C4-2B (cell line): ENCODE measurements around the gene RAB6A.
A peak's percentile ranks its signal among the peaks of the same experiment; 100 is the strongest.

Experiments used
- H3K27ac ChIP-seq: fragments of 450-650 bp; 2 replicates; pipeline ENCODE4 v1.5.1; 2017
- ZFX ChIP-seq: fragments of 450-650 bp; IDR thresholded peaks from 2 replicates; pipeline ENCODE4 v1.6.1; 2017
- TF ChIP-seq, protein P1 (sequence below): fragments of 450-650 bp; conservative IDR thresholded peaks from 2 replicates; pipeline ENCODE4 v1.5.1; 2017; ENCODE audit warnings: mild to moderate bottlenecking

Gene RAB6A

DNA sequence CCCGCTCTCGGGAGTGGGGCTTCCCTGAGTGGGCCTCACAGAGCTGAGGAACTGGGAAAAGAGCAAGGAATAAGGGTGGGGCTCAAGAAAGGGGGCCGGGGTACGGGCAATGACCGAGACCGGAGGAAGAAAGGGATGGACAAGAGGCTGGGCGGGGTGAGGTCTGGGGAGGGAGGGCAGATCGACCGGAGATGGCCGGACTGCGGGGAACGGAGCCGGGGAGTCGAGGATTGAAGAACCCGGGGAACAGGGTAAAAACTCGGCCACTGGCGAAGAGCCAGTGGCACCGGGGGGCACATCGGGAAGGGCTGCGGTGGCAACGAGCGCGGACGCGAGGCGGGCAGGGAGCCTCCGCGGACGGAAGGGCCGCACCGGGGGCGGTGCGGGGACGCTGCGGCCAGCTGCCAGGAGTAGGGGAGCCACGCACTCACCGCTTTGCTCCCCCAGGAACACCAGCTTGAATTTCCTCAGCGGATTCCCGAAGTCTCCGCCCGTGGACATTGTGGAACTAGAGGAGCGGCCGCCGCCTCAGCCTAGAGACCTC is 667 bp downstream of the RAB6A start:
- no peak; the same call in 1 of the 2 replicates for TF ChIP-seq ZFX
- TF ChIP-seq, protein P1, sequence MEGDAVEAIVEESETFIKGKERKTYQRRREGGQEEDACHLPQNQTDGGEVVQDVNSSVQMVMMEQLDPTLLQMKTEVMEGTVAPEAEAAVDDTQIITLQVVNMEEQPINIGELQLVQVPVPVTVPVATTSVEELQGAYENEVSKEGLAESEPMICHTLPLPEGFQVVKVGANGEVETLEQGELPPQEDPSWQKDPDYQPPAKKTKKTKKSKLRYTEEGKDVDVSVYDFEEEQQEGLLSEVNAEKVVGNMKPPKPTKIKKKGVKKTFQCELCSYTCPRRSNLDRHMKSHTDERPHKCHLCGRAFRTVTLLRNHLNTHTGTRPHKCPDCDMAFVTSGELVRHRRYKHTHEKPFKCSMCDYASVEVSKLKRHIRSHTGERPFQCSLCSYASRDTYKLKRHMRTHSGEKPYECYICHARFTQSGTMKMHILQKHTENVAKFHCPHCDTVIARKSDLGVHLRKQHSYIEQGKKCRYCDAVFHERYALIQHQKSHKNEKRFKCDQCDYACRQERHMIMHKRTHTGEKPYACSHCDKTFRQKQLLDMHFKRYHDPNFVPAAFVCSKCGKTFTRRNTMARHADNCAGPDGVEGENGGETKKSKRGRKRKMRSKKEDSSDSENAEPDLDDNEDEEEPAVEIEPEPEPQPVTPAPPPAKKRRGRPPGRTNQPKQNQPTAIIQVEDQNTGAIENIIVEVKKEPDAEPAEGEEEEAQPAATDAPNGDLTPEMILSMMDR, result no peak
- peak overlapping the region; percentile 86 for H3K27ac ChIP-seq

DNA sequence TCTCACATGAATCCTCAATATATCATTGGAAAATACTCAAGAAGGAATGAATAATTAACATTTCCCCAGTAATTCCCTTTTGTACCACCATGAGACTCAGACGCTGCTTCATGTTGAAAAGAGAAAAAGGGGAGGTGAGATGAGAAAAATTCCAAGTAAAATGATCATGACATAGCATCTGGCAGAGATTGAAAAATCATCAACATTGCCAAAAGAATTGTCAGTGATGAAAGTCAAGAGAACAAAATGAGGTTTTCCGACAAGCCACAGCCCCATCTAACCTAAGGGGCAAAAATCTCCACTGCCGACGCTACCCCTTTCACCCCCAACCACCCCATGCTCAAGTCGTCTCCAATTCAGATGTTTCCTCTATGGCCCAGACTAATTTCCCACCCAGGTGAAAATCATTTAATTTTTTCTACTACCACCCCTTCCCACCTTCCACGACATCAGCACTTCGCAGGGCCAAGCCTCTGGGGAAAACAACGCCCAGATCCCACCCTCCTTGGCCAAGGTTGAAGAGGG is 1.2 kb downstream of the RAB6A start:
- H3K27ac ChIP-seq, result peak overlapping the region; percentile 86
- TF ChIP-seq ZFX, result no peak
- TF ChIP-seq, protein P1, result no peak; the same call in 1 of the 2 replicates

DNA sequence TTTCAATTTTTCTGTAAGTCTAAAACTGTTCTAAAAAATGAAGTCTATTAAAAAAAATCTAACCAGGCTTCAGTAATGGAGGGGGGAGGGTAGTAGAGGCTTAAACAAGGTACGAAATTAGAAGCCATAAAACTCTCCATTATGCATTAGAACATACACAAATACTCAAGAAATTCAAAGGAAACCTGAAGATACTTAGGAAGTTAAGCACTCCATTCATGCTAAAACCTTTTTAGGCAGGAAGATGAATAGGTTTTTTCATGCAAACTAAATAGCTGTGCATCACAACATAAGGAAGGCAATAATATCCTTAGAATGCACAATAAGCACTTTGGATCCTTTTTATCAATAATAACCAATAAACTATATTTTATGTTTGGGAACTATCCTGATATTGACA is 2.4 kb downstream of the RAB6A start:
- no peak overlapping the region for H3K27ac ChIP-seq
- TF ChIP-seq, protein P1, result no peak
- no peak for TF ChIP-seq ZFX

DNA sequence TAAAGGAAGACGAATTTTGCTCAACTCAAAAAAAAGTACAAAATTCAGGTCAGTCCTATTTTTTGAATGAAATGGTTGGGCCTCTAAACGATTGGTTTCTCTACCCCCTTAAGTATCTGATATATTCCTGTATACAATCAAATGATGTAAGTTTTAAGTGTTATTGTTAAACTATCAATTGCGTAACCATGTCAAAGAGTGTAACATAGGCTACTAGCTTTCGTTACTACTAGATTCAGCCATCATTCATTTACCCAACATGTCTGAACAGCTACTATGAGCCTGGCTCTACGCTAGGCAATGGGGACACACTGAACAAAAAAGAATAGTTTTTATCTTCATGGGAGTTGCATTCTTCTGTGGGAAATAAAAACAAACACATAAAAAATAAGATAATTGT is 3.3 kb downstream of the RAB6A start:
- TF ChIP-seq, protein P1, result no peak
- no peak for TF ChIP-seq ZFX

DNA sequence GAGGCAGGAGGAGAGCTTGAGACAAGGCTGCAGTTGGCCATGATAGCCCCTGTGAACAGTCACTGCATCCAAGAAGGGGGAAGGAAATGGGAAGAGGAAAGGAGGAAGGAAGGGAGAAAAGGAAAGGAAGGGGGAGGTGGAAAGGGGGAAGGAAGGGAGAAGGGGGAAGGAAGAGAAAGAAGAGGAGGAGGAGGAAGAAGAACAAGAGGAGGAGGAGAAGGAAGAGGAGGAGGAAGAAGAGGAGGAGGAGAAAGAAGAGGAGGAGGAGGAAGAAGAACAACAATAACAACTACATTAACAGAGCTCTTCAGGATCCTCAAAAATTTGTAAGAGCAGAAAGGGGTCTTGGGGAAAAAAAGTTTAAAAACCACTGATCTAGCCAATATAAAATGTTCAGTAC is 5.2 kb downstream of the RAB6A start:
- TF ChIP-seq, protein P1, result no peak
- TF ChIP-seq ZFX, result no peak
- no peak overlapping the region for H3K27ac ChIP-seq

More for the DNA sequence above, 3.3 kb downstream of the RAB6A start:
- no peak overlapping the region for H3K27ac ChIP-seq

DNA sequence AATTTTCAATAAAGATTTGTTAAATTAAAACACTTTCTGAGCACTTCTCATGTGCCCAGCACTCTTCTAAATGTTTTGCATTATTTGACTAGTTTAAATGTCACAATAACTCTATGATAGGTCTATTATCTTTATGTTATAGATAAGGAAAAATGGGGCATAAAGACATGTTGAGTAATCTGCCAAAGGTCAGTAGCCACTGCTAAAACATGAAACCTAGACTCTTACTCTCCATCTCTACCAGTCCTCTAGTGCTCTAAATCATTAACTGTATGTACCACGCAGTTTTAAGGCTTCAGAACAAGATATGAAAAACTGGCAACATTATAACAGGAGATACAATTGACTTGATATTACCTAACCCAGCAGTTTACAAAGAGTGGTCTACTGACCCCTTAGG is 6.9 kb downstream of the RAB6A start:
- TF ChIP-seq ZFX, result no peak
- TF ChIP-seq, protein P1, result no peak
- no peak overlapping the region for H3K27ac ChIP-seq

DNA sequence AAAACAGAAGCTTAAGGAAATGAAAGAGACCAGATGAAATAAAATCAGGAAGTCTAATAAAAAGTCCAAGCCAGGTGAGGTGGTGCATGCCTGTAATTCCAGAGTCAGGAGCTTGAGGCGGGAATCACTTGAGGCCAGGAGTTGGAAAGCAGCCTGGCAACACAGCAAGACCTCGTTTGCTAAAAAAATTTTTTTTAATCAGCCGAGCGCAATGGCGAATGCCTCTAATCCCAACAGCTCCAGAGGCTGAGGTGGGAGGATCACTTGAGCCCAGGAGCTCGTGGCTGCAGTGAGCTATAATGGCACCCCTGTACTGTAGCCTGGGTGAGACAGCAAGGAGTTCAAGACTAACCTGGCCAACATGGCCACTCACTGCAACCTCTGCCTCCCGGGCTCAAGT is 8.0 kb downstream of the RAB6A start:
- no peak for TF ChIP-seq ZFX

More for the DNA sequence above, 8.0 kb downstream of the RAB6A start:
- no peak overlapping the region for H3K27ac ChIP-seq
